ENCODE results near the gene NDUFB7. TPM values are rescaled to one million over a fixed set of nuclear protein-coding genes. Genes with fewer than 3 reads are reported as not detected.

Gene NDUFB7
- polyA plus RNA-seq, 1 donor from 2014 or later, result 224 TPM

DNA sequence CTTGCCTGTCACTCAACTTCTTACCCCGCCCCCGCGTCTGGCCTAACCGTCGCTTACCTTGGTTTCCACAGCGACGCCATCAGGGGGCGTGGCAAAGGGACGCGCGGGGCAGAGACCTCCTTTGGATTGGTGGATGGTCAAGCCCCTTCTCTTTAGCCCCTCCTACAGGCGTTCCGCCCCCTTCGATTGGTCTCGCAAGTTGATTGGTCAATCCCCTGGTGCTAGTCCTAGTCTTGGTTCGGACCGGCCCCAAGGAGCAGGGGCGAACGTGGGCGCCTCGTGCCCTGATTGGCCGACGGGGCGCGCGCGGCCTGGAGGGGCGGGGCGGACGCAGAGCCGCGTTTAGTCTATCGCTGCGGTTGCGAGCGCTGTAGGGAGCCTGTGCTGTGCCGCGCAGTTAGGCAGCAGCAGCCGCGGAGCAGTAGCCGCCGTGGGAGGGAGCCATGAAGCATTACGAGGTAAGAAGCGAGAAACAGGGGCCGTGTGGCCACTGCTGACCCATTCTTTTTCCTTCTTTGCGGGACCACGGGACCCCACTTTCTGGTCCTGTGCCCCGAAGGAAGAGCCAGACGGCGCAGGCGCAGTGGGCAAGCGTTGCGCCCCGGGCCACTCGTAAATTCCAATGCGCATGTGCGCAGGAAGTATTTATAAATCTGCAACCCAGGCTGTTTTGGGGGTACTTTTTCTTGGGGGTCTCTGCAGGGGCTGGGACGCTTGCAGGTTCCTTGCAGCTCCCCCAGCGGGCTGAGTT lies 42.4 kb downstream of the NDUFB7 start, which contains the start of gene TECR:
Gene TECR (plus strand): TSS at position 341 of the 751 bp plus-strand sequence. CDS start 103 bp downstream, at position 444.
- Mint-ChIP-seq H3K27me3 (no peaks in the 10 kb centered on the region), H3K4me1 (peaks cover 5 to 17% (median 14%) of the 10 kb centered on the region in 3 donors), H3K4me3 (peak within 1 kb of the TSS; percentile 93 to 99 (median 97)), H3K27ac (peak within 1 kb of the TSS; percentile 82 to 99 (median 98)), H3K36me3 (peaks cover 2% of the 10 kb centered on the region), H3K9me3 (no peaks in the 10 kb centered on the region)

DNA sequence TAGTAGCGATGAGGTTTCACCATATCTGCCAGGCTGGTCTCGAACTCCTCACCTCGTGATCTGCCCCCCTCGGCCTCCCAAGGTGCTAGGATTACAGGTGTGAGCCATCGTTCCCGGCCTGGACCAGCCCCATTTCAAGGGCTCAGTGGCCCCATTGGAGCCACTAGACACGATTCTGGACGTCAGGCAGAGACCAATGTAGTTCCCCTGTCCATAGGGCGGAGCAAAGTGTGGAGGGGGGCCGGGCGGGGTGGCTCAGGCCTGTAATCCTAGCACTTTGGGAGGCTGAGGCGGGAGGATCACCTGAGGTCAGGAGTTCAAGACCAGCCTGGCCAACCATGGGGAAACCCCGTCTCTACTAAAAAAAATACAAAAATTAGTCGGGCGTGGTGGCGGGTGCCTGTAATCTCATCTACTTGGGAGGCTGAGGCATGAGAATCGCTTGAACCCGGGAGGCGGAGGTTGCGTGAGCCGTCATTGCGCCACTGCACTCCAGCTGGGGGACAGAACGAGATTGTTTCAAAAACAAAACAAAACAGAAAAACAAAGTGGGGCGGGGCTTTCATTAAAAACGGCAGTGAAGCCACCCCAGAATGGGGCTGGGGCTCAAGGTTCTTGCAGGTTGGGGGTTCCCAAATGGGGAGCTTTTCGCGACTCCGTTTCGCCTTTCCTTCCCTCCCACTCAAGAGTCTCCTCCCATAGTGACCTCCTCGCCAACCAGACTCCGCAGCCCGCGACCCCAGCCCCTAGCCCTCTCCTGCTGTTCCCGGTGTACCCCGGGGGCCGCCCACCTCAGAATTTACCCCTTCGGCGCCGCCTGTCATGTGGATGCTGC lies 43.2 kb downstream of the NDUFB7 start:
- Mint-ChIP-seq H3K27ac (peak overlapping the region; percentile 82 to 99 (median 98)), H3K4me1 (peaks cover 5 to 20% (median 14%) of the 10 kb centered on the region in 3 donors), H3K4me3 (peak overlapping the region; percentile 93 to 99 (median 97)), H3K9me3 (no peaks in the 10 kb centered on the region), H3K27me3 (no peaks in the 10 kb centered on the region), H3K36me3 (peaks cover 2% of the 10 kb centered on the region)

DNA sequence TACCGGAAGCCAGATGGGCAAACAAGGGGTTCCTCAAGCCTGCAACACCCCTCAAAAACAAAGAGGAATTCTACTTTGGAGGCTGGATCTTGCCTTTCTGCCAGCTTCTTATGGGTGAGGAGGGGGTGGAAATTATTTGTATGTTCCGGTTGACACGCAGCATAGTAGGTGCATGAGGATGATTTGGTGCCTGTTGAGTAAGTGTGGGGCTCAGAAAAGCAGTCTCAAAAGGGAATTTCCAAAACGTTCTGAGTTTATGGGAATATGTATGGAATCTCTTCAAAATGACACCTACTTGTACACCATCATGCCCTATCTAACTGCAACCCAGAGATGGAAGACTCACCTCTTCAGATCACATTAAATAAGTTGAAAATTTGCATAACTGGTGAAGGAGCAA lies 45.4 kb downstream of the NDUFB7 start:
- no peaks in the 10 kb centered on the region for H3K36me3 Mint-ChIP-seq
- peak overlapping the region in 2 of 4 donors; percentile 12 to 69 for H3K4me3 Mint-ChIP-seq
- H3K4me1 Mint-ChIP-seq, result peaks cover 20 to 30% (median 23%) of the 10 kb centered on the region in 3 donors
- H3K27ac Mint-ChIP-seq, result peak overlapping the region in 2 of 3 donors; percentile 48 to 57
- no peaks in the 10 kb centered on the region for H3K9me3 Mint-ChIP-seq
- H3K27me3 Mint-ChIP-seq, result no peaks in the 10 kb centered on the region

DNA sequence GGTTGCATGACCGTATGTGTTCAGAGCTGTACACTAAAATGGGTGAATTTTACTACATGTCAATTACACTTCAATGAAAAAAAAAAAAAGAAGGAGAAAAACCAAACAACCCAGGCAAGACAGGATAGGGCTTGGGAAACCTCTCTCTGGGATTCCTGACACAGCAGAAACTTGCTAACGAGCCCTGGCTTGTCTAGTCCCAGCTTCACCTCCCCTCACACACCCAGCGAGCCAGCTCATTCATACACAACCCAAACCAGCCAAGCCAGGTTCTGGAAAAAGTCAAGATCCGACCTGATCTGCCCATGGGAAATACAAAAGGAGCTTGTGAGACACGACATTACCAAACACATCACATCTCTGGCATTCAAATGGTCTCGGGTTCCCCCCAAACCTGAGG lies 46.1 kb downstream of the NDUFB7 start:
- H3K9me3 Mint-ChIP-seq, result no peaks in the 10 kb centered on the region
- peak overlapping the region in 1 of 4 donors; percentile 69 for H3K4me3 Mint-ChIP-seq
- peaks cover 18 to 28% (median 20%) of the 10 kb centered on the region in 3 donors for H3K4me1 Mint-ChIP-seq
- H3K36me3 Mint-ChIP-seq, result no peaks in the 10 kb centered on the region
- no peaks in the 10 kb centered on the region for H3K27me3 Mint-ChIP-seq
- H3K27ac Mint-ChIP-seq, result no peak overlapping the region

DNA sequence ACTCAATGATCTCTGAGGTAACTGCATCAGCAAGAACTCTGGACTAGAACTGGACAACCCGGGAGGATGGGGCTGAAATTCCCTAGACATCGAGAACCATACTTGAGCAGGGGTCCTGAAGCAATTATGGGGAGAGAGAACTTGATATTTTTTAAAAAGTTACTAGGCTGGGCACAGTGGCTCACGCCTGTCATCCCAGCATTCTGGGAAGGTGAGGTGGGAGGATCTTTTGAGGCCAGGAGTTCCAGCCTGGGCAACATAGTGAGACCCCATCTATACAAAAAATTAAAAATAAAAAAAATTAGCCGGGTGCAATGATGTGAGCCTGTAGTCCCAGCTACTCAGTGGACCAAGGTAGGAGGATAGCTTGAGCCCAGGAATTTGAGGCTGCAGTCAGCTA lies 51.3 kb downstream of the NDUFB7 start:
- Mint-ChIP-seq H3K4me3 (peak overlapping the region in 1 of 4 donors; percentile 18), H3K27ac (no peak overlapping the region), H3K36me3 (peaks cover 2% of the 10 kb centered on the region), H3K9me3 (no peaks in the 10 kb centered on the region), H3K4me1 (peaks cover 30 to 39% (median 30%) of the 10 kb centered on the region in 3 donors), H3K27me3 (no peaks in the 10 kb centered on the region)

DNA sequence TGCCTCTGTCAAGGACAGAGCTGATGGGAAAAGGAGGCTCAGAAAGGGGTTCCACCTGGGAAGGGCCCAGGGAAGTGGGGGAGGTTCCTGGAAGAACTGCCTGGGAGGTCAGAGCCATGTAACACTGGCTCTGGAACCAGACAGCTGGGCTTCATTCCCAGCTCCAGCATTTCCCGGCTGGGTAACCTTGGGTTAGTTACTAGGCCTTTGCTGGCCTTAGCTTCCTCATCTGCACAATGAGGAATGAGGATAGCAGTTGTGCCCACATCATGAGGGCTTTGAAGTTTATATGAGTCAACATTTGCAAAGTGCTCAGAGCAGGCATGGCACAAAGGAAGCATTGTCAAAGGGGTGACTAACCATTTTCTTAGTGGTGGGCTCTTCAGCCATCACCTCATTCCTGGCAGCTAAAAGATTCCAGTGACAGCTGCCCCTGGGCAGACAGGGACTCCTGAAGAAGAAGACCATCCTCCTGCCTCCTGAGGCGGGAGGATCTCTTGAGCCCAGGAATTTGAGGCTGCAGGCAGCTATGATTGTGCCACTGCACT lies 51.9 kb downstream of the NDUFB7 start:
- Mint-ChIP-seq H3K36me3 (peaks cover 2% of the 10 kb centered on the region), H3K27ac (peak overlapping the region in 2 of 3 donors; percentile 39 to 99), H3K27me3 (no peaks in the 10 kb centered on the region), H3K4me3 (peak overlapping the region in 3 of 4 donors; percentile 50 to 98 (median 56)), H3K4me1 (peaks cover 31 to 42% (median 36%) of the 10 kb centered on the region in 3 donors), H3K9me3 (no peaks in the 10 kb centered on the region)

DNA sequence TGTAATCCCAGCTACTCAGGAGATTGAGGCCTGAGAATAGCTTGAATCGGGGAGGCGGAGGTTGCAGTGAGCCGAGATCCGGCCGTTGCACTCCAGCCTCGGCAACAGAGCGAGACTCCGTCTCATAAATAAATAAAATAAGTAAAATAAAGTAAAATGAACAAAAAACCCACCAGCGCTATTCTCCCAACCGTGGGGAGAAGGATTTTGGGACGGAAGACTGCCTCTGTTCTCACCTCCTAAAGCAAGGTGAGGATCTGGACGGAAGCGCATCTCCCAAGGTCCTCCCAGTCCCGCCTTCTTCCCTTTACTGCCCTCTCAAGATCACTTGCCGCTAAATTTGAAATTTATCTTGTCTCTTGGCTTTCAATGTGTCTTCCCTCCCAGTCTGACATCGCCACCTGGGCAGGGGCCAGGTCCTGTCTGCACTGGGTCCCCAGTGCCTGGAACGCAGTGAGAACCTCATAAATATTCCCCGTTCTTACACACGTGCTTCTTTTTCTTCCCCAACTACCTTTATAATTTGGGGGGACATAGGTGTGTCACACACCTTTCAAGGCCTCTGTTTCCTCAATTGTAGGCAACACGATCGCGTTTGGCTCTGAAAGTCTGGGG lies 52.5 kb downstream of the NDUFB7 start:
- Mint-ChIP-seq H3K36me3 (peaks cover 2% of the 10 kb centered on the region), H3K9me3 (no peaks in the 10 kb centered on the region), H3K27ac (peak overlapping the region; percentile 95 to 99 (median 97)), H3K4me3 (peak overlapping the region; percentile 57 to 98 (median 80)), H3K27me3 (no peaks in the 10 kb centered on the region), H3K4me1 (peaks cover 35 to 48% (median 41%) of the 10 kb centered on the region in 3 donors)

DNA sequence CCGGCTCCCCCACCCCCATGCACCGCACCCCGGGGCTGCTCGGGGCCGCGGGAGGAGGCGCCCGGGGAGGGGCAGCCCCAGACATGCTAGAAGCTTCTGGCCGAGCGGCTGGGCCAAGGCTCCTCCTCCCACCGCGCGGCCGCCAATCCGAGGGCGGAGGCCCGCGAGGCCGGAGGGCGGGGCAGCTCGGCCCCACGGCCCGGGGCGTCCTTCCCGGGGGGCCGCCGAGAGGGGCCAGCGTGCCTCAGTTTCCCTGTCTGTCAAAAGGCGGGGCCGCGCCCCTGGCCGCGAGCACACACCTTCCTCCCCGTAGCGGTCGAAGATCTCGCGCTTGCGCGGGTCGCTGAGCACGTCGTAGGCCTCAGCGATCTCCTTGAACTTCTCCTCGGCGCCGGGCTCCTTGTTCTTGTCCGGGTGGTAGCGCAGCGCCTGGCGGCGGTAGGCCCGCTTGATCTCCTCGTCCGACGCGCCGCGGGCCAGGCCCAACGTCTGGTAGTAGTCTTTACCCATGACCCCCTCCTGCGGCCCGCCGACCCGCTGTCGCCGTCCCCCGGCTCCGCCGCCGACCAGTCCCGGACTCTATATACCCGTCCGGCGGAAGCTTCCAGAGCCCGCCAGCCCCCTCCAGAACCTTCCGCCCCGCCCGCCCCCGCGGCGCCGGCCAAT lies 53.9 kb downstream of the NDUFB7 start, which contains the start of gene DNAJB1:
Gene DNAJB1 (minus strand): TSS at position 558 of the 666 bp plus-strand sequence. CDS start 48 bp downstream, at position 510.
- no peaks in the 10 kb centered on the region for H3K9me3 Mint-ChIP-seq
- H3K27ac Mint-ChIP-seq, result peak within 1 kb of the TSS; percentile 95 to 99 (median 97)
- peaks cover 27 to 44% (median 39%) of the 10 kb centered on the region in 3 donors for H3K4me1 Mint-ChIP-seq
- H3K4me3 Mint-ChIP-seq, result peak within 1 kb of the TSS; percentile 93 to 98 (median 94)
- no peaks in the 10 kb centered on the region for H3K27me3 Mint-ChIP-seq
- H3K36me3 Mint-ChIP-seq, result peaks cover 2% of the 10 kb centered on the region

DNA sequence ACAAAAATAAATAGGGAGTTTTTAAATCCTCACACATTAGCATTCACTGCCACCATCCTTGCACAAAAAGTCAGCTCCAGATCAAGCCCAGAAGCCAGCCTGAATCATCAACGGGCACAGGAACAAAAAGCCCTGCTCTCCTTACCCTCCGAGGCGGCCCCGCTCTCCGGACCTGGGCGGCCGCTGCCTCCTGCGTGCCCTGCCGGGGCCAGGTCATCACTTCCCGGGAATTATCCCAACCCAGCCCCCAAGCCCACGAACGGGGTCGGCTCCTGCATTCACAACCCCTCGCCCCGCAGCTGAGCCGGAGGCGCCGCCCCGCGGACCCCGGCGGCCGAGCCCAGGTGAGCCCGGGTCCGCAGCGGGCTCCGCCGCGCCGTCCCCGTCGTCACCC lies 54.4 kb downstream of the NDUFB7 start:
- Mint-ChIP-seq H3K9me3 (no peaks in the 10 kb centered on the region), H3K4me1 (peaks cover 23 to 39% (median 34%) of the 10 kb centered on the region in 3 donors), H3K4me3 (peak overlapping the region; percentile 93 to 98 (median 94)), H3K36me3 (peaks cover 2% of the 10 kb centered on the region), H3K27ac (peak overlapping the region in 2 of 3 donors; percentile 86 to 99), H3K27me3 (no peaks in the 10 kb centered on the region)

DNA sequence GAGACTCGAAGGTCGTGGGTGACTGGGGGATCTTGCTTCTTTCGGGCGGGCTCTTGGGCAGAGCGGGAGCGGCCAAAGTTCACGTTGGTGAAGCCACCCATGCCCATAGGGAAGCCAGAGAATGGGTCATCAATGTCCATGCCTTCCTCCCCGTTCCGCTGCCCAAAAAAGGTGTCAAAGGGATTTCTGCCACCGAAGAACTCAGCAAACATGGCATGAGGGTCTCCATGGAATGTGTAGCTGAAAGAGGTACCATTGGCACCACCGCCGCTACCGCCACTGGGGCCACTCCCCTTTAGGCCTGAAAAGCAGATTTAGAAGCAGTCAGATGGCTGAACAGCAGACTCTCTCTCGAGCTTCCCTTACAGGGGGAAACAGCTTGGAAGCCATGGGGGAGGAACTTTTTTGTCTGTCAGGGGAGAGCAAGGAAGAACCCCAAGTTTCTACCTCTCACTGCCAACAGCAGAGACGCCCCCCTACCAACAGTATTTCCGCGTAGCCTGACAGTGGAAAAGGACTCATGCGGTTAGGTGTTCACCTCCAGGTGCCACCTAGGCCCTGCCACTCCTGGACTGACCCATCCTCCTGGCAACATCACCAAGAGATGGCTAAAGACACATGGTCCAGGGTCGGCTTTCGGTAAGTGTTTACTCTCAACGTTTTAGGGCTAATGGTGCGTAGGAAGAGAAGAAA lies 55.0 kb downstream of the NDUFB7 start:
- Mint-ChIP-seq H3K9me3 (no peaks in the 10 kb centered on the region), H3K36me3 (peaks cover 2% of the 10 kb centered on the region), H3K27ac (peak overlapping the region; percentile 86 to 99 (median 92)), H3K4me3 (peak overlapping the region; percentile 93 to 98 (median 94)), H3K27me3 (no peaks in the 10 kb centered on the region), H3K4me1 (peaks cover 23 to 34% (median 29%) of the 10 kb centered on the region in 3 donors)

Other genes with a start within 250 kb of the NDUFB7 start
- gene ADGRE5, start 190.6 kb downstream of the NDUFB7 start, polyA plus RNA-seq, result 89.3 TPM
- gene DDX39A, start 152.7 kb downstream of the NDUFB7 start, polyA plus RNA-seq, result 169 TPM
- gene PKN1, start 138.8 kb downstream of the NDUFB7 start, polyA plus RNA-seq, result 52.6 TPM
- not detected for gene PTGER1, start 96.7 kb downstream of the NDUFB7 start, polyA plus RNA-seq
- 10.1 TPM for gene GIPC1, start 75.9 kb downstream of the NDUFB7 start, polyA plus RNA-seq
- gene DNAJB1, start 53.7 kb downstream of the NDUFB7 start, polyA plus RNA-seq, result 77.1 TPM
- gene TECR, start 42.5 kb downstream of the NDUFB7 start, polyA plus RNA-seq, result 145 TPM
- gene CLEC17A, start 11.0 kb upstream of the NDUFB7 start, polyA plus RNA-seq, result 27.0 TPM
- not detected for gene ADGRE3, start 102.8 kb upstream of the NDUFB7 start, polyA plus RNA-seq
- gene ZNF333, start 118.0 kb upstream of the NDUFB7 start, polyA plus RNA-seq, result 6.2 TPM
- gene ADGRE2, start 206.5 kb upstream of the NDUFB7 start, polyA plus RNA-seq, result 0.06 TPM

Data from IgD-negative memory B cell (primary cell).